ENCODE data around the gene GLT1D1.

The GLT1D1 gene

DNA sequence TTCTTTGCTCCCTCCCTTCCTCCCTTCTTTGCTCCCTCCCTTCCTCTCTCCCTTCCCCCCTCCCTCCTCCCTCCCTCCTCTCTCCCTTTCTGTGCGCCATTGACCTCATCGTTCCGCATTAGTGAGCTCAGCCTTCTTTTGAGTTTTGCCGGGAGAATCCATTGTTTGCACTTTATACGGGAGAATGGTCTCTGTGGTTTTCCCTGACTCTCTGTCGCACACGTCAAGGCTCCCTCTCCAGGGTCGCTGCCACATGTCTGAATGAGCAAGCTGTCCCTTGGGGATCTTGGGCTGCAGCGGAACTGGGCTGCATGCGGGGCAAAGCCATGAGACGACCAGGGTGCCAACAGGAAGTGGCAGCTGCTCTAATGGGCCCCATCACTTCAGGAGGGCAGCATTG lies 118.5 kb downstream of the GLT1D1 start:
- TF ChIP-seq, protein P1, sequence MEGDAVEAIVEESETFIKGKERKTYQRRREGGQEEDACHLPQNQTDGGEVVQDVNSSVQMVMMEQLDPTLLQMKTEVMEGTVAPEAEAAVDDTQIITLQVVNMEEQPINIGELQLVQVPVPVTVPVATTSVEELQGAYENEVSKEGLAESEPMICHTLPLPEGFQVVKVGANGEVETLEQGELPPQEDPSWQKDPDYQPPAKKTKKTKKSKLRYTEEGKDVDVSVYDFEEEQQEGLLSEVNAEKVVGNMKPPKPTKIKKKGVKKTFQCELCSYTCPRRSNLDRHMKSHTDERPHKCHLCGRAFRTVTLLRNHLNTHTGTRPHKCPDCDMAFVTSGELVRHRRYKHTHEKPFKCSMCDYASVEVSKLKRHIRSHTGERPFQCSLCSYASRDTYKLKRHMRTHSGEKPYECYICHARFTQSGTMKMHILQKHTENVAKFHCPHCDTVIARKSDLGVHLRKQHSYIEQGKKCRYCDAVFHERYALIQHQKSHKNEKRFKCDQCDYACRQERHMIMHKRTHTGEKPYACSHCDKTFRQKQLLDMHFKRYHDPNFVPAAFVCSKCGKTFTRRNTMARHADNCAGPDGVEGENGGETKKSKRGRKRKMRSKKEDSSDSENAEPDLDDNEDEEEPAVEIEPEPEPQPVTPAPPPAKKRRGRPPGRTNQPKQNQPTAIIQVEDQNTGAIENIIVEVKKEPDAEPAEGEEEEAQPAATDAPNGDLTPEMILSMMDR (IDR thresholded peaks at IDR 0.05): no peak
- no peak for TF ChIP-seq ZFX (IDR thresholded peaks at IDR 0.05; ENCODE audit: borderline replicate concordance)
- no peak overlapping the region for H3K27ac ChIP-seq

DNA sequence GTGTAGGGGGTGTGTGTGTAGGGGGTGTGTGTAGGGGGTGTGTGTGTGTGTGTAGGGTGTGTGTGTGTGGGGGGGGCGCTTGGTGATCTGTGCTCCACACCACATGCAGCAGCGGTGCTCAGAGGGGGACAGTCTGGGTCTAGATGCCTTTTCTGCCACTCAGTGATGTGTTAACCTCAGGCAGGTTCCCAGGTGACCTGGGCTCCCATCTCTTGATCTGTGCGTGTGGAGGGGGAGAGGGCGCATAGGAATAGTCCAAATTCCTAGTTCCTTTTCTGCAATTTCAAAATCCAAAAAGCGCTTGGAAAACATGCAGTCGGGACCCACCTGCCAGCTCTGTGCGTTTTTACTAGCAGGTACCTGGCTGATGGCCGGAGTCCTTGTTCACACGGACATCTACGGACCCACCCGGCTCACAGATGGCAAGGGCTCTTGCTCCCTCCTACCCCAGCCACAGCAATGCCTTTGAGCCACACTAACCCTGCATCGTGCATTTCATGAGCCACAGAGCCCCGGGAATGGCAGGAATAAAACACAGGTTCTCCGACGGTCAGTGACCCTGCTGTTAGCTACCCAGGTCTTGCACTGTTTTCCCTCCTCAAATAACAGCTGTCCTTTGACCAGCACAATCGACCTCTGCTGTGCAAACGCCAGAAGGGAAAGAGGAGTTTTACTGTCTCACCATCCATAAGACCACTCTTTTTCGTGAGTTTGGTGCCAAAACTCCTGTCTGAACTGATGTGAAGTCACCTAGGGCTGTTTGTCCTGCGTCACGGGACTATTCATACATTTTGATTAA lies 120.8 kb downstream of the GLT1D1 start:
- TF ChIP-seq ZFX (IDR thresholded peaks at IDR 0.05; ENCODE audit: borderline replicate concordance): no peak
- TF ChIP-seq, protein P1 (IDR thresholded peaks at IDR 0.05): no peak
- no peak overlapping the region for H3K27ac ChIP-seq

DNA sequence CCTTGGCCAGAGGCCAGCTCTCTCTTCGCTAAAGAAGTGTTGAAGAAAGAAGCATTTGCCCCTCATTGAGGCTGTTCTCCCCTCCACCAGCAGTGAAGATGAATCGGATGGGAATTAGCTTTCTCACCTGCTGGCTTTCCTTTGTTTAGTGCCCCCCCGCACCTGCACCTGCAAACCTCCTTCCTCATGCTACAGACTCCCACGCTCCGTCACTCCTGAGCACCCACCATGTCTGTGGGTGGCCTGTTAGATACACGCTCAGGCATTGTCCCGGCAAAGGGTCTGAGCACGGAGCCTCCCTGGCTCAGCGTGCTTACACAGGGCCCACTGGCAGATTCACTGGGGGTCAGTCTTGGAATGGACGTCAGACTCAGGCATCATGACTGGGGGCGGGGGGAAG lies 121.6 kb downstream of the GLT1D1 start:
- H3K27ac ChIP-seq: no peak overlapping the region
- TF ChIP-seq, protein P1 (IDR thresholded peaks at IDR 0.05): no peak

DNA sequence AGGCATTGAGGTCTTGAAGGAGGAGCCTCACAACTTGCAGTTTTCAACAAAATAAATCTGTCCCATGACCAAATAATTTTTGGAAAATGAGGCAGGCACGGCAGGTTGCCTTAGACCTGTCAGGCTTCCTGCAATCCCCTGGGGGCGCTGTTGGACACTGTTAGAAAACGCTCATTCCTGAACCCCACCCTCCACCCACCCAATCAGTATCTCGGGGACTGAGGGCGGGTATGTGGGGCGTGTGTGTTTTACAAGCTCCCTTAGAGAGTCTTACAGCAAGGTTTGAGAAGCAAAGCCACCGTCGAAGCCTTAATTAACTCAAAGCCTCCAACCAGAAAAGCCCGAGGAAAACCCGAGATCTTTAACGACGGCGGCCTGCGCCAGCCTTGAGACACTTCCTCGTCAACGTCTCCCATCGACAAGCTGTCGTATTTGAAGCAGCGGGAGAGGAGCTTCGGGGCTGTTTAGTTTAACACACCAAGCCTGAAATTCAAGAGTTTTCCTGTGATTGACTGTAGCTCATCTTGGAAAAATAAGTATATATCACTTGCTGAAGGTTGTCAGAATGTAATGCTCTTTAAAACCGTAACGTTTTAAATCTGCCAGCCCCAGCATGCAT lies 123.0 kb downstream of the GLT1D1 start:
- H3K27ac ChIP-seq: no peak overlapping the region
- TF ChIP-seq, protein P1 (IDR thresholded peaks at IDR 0.05): peak; percentile 63
- TF ChIP-seq ZFX (IDR thresholded peaks at IDR 0.05; ENCODE audit: borderline replicate concordance): no peak

DNA sequence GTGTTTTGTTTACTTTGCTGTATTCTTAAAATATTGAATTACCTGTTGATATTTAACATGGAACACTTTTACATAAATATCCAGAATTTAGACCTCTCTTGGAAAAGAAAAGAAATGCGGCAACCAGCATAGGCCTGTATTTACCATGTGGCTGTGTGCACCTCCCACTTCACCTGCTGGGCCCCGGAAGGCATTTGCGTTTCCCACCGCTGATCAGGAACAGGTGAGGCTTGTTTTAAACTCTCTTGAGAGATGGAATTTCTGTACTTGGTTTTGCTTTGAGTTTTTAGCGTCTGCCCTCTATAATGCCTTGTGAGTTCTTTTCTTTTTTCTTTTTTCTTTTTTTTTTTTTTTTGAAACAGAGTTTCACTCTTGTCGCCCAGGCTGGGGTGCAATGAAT lies 124.2 kb downstream of the GLT1D1 start:
- H3K27ac ChIP-seq: no peak overlapping the region
- no peak for TF ChIP-seq ZFX (IDR thresholded peaks at IDR 0.05; ENCODE audit: borderline replicate concordance)
- TF ChIP-seq, protein P1 (IDR thresholded peaks at IDR 0.05): no peak

DNA sequence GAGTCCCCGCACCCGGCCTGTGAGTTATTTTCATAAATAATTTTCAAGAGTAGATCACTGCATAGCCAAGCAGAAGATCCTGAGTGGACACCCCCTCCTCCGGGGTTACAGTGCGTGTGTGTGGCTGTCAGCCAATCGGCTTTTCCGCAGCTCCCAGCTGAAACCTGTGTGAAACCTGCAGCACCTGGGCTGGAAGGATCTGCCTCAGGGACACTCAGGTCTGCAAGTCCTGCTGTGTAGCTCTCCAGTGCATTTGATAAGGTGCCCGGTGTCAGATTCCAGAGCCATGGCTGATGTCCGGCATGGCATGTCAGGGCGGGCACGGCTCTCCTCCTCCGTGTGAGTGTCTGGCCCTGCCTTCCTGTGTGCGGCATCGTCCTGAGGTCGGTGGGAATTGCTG lies 124.8 kb downstream of the GLT1D1 start:
- no peak overlapping the region for H3K27ac ChIP-seq
- TF ChIP-seq, protein P1 (IDR thresholded peaks at IDR 0.05): no peak
- TF ChIP-seq ZFX (IDR thresholded peaks at IDR 0.05; ENCODE audit: borderline replicate concordance): no peak

DNA sequence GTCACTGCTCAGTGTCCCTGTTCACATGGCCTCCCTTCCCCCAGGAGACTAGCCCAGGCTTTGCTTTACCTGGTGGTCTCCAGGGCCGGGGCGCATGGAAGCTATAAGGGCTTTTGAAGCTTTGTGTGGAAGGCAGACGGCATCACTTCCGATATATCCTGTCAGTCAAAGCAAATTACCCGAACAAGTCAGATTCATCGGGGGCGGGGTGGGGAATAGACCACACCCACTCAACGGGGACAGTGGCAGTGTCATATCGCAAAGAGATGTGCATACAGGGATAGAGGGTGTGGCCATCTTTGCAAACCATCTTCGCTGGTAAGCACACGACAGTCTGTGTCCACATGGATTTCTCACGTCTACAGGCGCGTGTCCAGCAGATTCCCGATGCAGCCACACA lies 127.3 kb downstream of the GLT1D1 start:
- no peak overlapping the region for H3K27ac ChIP-seq
- TF ChIP-seq ZFX (IDR thresholded peaks at IDR 0.05; ENCODE audit: borderline replicate concordance): no peak
- TF ChIP-seq, protein P1 (IDR thresholded peaks at IDR 0.05): no peak
